ENCODE measurements around the gene CASP14. TPM values are rescaled to one million over a fixed set of nuclear protein-coding genes. Genes with fewer than 3 reads are reported as not detected.

Gene CASP14
- total RNA-seq, 2 experiments from 2014 or later, result not detected

DNA sequence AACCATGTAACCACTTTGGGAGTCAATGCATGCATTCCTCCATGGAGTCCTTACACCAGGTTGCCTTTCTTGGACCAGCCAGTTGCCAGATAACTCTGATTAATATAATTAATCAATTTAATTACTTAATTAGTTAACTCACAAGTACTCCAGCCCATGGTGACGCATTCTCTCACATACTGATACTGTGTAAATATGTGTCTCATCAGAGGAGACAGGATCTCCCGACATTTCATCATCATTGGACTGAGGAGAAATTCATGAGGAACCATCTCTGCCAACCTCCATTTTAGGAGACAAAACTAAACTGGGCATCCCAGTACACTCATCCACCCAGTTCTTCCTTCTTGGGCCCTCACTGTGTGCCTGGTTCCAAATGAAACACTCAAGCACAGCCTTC, 6.5 kb upstream of the CASP14 start:
- Histone ChIP-seq H3K27ac (ENCODE audit: low read depth, low read length, poor library complexity, severe bottlenecking) (no peak overlapping the region), H3K4me1 (ENCODE audit: insufficient read depth, low read length, poor library complexity, severe bottlenecking) (no peaks in the 10 kb centered on the region), H3K36me3 (ENCODE audit: insufficient read depth, low read length) (no peaks in the 10 kb centered on the region), H3K4me2 (ENCODE audit: low read length) (no peak overlapping the region), H2AFZ (ENCODE audit: low read length) (no peak overlapping the region), H3K9me3 (ENCODE audit: low read length) (no peaks in the 10 kb centered on the region), H3K79me2 (ENCODE audit: insufficient read depth, low read depth, low read length) (no peaks in the 10 kb centered on the region), H3K4me3 (ENCODE audit: low read depth, low read length, poor library complexity, severe bottlenecking) (no peak overlapping the region), H4K20me1 (ENCODE audit: insufficient read depth, low read length) (no peaks in the 10 kb centered on the region), H3K9me2 (ENCODE audit: insufficient read depth, low read length) (no peaks in the 10 kb centered on the region)
- ChIA-PET CTCF (ENCODE audit: unreplicated experiment) (no interaction called here), POLR2A (no interaction called here)
- intact Hi-C loops (cut with micrococcal nuclease; ENCODE audit: unreplicated experiment), result no loop called here
- TF ChIP-seq, protein P1, sequence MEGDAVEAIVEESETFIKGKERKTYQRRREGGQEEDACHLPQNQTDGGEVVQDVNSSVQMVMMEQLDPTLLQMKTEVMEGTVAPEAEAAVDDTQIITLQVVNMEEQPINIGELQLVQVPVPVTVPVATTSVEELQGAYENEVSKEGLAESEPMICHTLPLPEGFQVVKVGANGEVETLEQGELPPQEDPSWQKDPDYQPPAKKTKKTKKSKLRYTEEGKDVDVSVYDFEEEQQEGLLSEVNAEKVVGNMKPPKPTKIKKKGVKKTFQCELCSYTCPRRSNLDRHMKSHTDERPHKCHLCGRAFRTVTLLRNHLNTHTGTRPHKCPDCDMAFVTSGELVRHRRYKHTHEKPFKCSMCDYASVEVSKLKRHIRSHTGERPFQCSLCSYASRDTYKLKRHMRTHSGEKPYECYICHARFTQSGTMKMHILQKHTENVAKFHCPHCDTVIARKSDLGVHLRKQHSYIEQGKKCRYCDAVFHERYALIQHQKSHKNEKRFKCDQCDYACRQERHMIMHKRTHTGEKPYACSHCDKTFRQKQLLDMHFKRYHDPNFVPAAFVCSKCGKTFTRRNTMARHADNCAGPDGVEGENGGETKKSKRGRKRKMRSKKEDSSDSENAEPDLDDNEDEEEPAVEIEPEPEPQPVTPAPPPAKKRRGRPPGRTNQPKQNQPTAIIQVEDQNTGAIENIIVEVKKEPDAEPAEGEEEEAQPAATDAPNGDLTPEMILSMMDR (conservative IDR thresholded peaks at IDR 0.05; ENCODE audit: low read length), result no peak
- TF ChIP-seq EZH2phosphoT487 (IDR thresholded peaks at IDR 0.05; ENCODE audit: borderline replicate concordance, low read depth, low read length), result no peak
- no TSS peak for BruUV-seq (replicated peaks)
- no peak for DNase-seq (ENCODE audit: low spot score)

DNA sequence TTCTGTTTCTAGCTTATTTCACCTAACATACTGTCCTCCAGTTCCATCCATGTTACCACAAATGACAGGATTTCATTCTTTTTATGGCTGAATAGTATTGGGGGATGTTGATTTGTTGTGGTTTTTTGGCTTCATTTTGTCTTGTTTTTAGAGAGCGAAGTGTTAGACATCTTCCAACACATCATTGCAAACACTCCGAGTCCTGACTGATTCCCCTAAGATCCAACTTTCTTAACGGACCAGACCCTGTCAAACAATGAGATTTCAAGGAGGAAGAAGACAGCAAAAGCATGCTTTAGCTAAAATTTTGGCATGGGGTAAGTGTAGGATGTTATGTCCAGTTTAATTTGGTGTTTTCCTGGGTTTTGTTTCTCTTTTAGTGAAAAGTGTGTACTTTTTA, 3.8 kb upstream of the CASP14 start:
- H3K4me3 ChIP-seq (ENCODE audit: low read depth, low read length, poor library complexity, severe bottlenecking), result no peak overlapping the region
- ChIA-PET CTCF (ENCODE audit: unreplicated experiment) (no interaction called here), POLR2A (no interaction called here)
- H3K9me2 ChIP-seq (ENCODE audit: insufficient read depth, low read length), result no peaks in the 10 kb centered on the region
- no peaks in the 10 kb centered on the region for H3K4me1 ChIP-seq (ENCODE audit: insufficient read depth, low read length, poor library complexity, severe bottlenecking)
- no peaks in the 10 kb centered on the region for H4K20me1 ChIP-seq (ENCODE audit: insufficient read depth, low read length)
- TF ChIP-seq, protein P1 (conservative IDR thresholded peaks at IDR 0.05; ENCODE audit: low read length), result no peak
- no peak for TF ChIP-seq EZH2phosphoT487 (IDR thresholded peaks at IDR 0.05; ENCODE audit: borderline replicate concordance, low read depth, low read length)
- BruUV-seq (replicated peaks), result no TSS peak
- no peaks in the 10 kb centered on the region for H3K9me3 ChIP-seq (ENCODE audit: low read length)
- no peaks in the 10 kb centered on the region for H3K36me3 ChIP-seq (ENCODE audit: insufficient read depth, low read length)
- no peaks in the 10 kb centered on the region for H3K79me2 ChIP-seq (ENCODE audit: insufficient read depth, low read depth, low read length)
- no peak overlapping the region for H2AFZ ChIP-seq (ENCODE audit: low read length)
- no peak overlapping the region for H3K27ac ChIP-seq (ENCODE audit: low read depth, low read length, poor library complexity, severe bottlenecking)
- no peak for DNase-seq (ENCODE audit: low spot score)
- H3K4me2 ChIP-seq (ENCODE audit: low read length), result no peak overlapping the region
- intact Hi-C loops (cut with micrococcal nuclease; ENCODE audit: unreplicated experiment), result no loop called here

DNA sequence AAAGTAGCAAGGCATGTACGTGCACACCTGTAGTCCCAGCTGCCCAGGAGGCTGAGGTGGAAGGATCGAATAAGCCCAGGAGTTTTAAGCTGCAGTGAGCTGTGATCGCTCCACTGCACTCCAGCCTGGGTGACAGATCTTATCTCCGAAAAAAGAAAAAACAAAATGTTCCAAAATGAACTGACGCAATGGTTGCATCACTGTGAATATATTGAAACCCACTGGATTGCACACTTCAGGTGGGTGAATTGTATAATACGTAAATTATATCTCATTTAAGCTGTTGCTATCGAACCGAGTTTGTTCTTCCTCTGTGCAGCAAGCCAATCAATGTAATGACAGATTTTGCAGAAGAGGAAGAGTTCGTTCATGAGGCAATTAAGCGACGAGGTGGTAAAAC, 1.6 kb upstream of the CASP14 start:
- DNase-seq (ENCODE audit: low spot score), result no peak
- CTCF ChIA-PET (ENCODE audit: unreplicated experiment), result no interaction called here
- POLR2A ChIA-PET, result no interaction called here
- Histone ChIP-seq H4K20me1 (ENCODE audit: insufficient read depth, low read length) (no peaks in the 10 kb centered on the region), H2AFZ (ENCODE audit: low read length) (no peak overlapping the region), H3K27ac (ENCODE audit: low read depth, low read length, poor library complexity, severe bottlenecking) (no peak overlapping the region), H3K9me3 (ENCODE audit: low read length) (no peaks in the 10 kb centered on the region), H3K79me2 (ENCODE audit: insufficient read depth, low read depth, low read length) (no peaks in the 10 kb centered on the region), H3K4me2 (ENCODE audit: low read length) (no peak overlapping the region), H3K4me3 (ENCODE audit: low read depth, low read length, poor library complexity, severe bottlenecking) (no peak overlapping the region), H3K36me3 (ENCODE audit: insufficient read depth, low read length) (no peaks in the 10 kb centered on the region), H3K4me1 (ENCODE audit: insufficient read depth, low read length, poor library complexity, severe bottlenecking) (no peaks in the 10 kb centered on the region), H3K9me2 (ENCODE audit: insufficient read depth, low read length) (no peaks in the 10 kb centered on the region)
- TF ChIP-seq, protein P1 (conservative IDR thresholded peaks at IDR 0.05; ENCODE audit: low read length), result no peak
- TF ChIP-seq EZH2phosphoT487 (IDR thresholded peaks at IDR 0.05; ENCODE audit: borderline replicate concordance, low read depth, low read length), result no peak
- BruUV-seq (replicated peaks), result no TSS peak
- intact Hi-C loops (cut with micrococcal nuclease; ENCODE audit: unreplicated experiment), result no loop called here

Measured in OCI-LY7 (cell line).